HG03066 (cell line): Measurements from ENCODE around the gene CHML.
"Not testable (repeated sequence)": the region's sequence is repeated elsewhere in the genome, so short reads cannot be mapped to it uniquely, and the experiment has no call there.

Source experiments
- ATAC-seq: cut with Tn5 transposase; IDR thresholded peaks from one replicate; pipeline ENCODE4 v1.9.1; 2021; ENCODE audit warnings: low read depth; ENCODE audit not compliant: unreplicated experiment

Gene CHML

GRCh38 chr1:241640149-241640866 is at the start of gene CHML, which contains the start of gene OPN3:
CHML (minus strand) TSS chr1:241640369; CDS start chr1:241635766, 4,603 bp downstream.
OPN3 (minus strand) TSS chr1:241640369; CDS start chr1:241640254, 115 bp downstream.
- peak; percentile 77 for ATAC-seq

DNA sequence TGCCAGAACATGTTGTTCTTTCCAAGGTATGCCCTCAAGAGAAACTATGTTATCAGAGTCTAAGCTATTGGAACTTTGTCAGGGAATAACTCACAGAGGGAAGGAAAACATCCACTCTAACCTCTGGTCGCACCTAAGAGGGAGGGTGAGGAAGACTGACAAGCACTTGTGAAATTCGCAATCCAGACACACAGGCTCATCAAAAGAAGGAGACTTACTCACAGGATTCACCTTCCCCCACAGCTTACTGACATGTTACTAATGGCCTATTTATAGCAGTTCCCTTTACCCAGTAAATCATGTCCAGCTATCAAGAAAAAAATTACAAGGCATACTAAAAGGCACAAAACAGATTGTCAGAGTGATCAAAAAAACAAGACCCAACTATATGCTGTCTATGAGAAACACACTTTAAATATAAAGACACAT is 48.8 kb upstream of the CHML start:
- no peak for ATAC-seq

DNA sequence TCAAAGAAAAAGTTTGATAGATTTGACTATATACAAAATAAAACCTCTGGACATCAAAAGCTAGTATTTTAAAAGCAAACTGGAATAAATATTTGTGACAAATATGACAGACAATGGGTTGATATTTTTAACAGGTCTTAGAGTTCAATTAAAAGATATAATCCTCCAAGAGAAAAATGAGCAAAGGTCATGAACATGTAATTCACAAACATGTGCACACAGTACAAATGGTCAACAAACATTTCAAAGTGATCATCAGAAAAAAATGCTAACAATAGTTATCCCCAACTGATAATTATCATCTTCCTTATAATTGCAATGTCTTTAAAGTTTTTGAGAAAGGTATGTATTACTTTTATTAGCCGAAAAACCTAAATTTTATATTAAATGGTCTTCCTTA is 43.9 kb upstream of the CHML start:
- ATAC-seq, result no peak

- ATAC-seq, result no peak
These were observed 42.8 kb upstream of the CHML start for GRCh38 chr1:241682921-241683320.

GRCh38 chr1:241681861-241682448 is 41.8 kb upstream of the CHML start:
- not testable (repeated sequence) for ATAC-seq

DNA sequence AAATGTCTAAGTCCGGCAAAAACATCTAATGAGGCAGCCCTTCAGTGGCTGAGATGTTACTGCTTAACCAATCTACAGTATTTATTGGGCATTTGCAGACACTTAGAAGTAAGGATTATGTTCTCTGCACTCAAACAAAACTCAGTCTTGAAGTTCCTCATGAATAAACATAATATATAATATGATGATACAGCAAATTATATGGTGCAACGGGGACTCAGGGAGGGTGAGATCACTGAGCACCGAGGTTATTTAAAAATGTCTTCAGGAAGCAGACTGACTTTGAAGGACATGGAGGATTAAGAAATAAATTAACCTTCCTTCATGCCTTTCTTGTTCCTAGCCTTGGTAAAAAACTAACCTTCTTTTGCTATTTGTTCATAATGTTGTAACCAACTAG is 39.8 kb upstream of the CHML start:
- ATAC-seq, result no peak

DNA sequence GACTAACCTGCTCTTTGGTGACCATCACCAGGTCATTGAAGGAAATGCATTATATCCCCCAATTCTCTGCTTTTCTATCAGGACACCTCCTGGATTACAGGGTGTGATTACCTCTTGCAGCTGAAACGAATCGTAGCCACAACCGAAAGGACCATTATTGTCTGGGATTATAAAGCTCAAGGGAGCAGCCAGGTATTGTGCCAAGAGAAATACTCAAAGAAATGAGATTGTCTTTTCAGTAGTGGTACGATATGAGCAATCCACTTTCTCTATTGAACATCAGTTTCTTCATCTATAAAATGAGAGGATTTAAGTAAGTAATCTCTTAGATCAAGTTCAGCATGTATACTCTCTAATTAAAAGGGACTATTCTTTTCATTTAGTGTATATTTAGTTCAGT is 39.2 kb upstream of the CHML start:
- no peak for ATAC-seq

- no peak for ATAC-seq
These were observed 38.4 kb upstream of the CHML start for GRCh38 chr1:241678536-241678935.

DNA sequence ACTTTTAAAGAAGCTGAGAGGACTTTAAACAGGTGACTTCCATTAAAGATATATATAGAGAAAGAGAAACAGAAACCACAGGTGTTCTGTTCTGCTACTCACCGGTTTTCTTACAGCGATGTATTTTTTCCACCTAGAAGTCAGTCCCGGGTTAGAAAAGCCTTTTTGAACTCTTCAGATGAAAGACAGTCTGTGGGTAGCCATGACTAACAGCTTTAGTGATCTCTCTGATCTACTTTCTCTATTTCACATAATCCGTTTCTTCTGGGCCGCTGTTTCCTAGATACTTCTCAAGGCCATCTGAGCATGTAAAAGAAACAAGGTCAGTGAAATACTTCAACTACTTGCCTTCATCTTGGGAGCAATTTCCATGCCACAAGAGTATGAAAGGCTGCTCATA is 37.0 kb upstream of the CHML start:
- peak; percentile 93 for ATAC-seq

DNA sequence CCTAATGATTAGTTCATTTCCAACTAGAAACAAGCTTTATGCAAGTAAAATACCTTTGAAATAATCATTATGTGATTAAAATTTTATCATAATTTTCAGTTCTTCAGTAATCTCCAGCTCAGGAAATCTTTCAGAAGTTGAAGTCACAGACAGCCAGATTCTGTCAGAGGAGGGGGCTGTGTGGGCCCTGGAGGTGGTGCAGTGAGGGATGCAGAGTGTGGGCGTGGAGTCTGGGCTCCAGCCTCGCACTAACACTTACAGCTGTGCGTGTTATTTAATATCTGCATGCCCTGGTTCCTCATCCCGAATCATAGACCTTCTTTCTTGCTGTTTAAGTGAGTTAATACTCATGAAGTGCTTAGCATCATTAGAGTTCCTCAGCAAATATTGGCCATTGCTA is 35.8 kb upstream of the CHML start:
- no peak for ATAC-seq

- ATAC-seq, result no peak
These were observed 34.7 kb upstream of the CHML start for GRCh38 chr1:241674805-241675384.

DNA sequence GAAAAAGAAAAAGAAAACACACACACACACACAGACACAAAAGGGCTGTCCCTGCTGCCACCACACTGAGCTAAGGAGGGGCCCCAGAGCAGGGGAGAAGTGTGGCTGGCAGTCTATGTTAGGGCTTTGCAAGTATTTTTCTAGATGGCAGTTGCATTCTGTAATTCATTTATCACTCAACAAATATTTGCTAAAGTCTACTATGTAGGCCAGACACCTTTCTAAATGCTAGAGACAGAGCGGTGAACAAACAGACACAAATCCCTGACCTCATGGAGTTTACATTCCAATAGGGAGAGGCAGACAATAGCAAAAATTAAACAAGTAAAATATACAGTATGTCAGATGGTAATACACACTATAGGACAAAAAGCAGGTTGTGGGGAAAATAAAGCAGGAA is 32.1 kb upstream of the CHML start:
- ATAC-seq, result no peak

DNA sequence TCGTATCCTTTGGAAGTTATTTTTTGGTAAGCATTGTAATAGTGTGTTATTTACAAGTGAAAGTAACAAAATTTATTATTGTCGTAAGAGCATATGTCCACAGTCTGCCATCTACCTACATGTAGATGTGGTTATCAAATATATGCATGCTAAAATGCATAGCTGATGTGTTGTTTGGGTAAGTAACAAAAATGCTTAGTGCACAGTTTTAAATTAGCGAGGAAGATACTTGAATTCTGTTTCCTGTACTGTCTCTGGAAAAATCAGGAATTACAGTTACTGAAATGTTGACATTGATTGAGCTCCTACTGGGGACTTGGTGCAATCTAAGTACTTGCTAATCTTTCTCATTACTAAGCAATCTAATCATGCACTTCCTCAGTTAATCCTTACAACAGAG is 26.2 kb upstream of the CHML start:
- no peak for ATAC-seq

DNA sequence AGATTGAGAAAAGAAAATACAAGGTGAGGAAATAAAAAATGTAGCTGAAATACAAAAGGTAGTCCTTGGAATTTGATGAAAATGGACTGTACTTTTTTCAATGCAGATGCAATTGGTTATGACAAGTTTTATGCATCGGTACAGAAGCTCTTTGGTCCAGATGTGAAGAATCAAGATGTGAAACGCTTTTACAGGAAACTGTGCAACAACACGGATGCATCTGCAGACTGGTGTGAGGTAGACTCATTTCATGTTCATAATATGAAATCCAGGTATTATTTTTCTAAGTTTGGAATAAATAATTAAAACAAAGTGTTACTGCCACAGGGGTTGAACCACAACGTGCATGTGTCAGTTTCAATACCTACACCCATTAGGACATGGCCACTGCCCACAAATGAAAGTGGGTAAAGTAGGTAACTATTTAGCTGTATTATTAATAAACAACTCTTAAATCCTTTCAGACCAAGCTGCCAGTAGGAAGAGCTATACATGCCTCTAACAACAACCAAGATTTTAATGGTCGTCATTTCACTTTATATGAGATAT is 20.3 kb upstream of the CHML start:
- ATAC-seq, result no peak

- ATAC-seq, result not testable (repeated sequence)
These were observed 18.8 kb upstream of the CHML start for GRCh38 chr1:241659016-241659415.

GRCh38 chr1:241658081-241658793 is 18.1 kb upstream of the CHML start:
- ATAC-seq, result no peak

DNA sequence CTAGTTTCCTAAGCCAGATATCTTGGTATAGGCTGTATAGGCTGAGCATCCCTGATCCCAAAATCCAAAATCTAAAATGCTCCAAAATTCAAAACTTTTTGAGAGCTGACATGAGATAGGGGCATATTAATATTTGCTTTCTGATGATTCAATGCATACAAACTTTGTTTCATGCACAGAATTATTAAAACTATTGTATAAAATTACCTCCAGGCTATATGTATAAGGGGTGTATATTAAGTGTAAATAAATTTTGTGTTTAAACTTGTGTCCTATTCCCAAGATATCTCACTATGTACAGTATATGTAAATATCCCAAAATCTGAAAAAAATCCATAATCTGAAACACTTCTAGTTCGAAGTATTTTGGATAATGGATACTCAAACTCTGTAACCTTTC is 14.5 kb upstream of the CHML start:
- ATAC-seq, result no peak

DNA sequence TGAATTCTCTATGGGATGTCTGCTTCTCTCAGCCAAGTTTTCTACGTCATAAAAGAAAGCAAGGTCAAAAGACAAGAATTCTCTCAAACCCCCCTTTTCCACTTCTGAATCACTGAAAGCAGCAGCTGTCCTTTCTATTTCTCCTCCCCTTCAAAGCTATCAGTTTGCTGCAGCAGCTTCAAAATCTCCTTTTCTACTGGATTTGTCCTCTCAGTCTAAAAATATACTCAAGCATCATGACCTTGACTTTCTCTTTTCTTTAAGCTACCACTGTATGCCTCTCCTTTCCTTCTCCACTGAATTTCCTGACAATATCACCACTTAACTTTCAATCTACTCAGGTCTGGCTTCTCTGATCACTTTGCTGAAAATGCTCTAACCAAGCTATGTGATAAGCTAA is 13.8 kb upstream of the CHML start:
- ATAC-seq, result no peak

DNA sequence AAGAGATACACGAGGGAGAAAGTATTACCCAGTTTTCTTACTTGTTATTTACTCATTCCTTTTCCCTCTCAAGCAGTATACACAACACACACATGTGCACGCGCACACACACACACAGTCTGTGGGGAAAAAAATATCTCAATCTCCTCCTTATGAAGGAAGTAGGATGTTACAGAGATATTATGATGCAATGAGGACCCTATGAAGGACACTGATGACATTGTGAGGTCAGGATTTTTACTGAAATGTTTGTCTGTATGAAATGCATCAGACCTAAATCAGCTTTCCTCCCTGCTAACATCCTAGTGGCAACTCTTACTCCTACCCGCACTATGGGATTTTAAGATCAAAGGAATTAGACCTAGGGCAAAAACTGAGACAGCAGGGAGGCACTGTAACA is 11.8 kb upstream of the CHML start, which contains the start of gene WDR64:
WDR64 (plus strand) TSS at position 270 of the 400 bp plus-strand sequence. CDS start 204 bp downstream, outside the sequence.
- no peak for ATAC-seq

DNA sequence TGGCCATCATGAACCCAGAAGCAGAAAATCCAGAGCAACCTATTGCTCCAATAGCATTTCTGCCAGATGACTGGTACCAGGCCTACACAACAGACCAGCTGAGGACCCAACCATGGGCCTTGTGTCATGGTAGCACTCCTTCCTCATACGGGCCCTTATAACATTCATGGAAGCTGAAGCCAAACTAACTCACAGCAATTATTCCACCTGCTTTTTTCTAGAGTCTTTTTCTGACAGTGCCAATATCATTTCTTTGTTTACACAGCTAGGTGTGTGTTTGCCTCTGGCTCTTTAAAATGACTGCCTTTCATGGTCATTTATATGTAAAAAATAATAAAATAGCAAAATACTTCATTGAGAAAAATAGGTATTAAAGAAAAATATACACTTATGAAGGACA is 8.0 kb upstream of the CHML start:
- no peak for ATAC-seq

DNA sequence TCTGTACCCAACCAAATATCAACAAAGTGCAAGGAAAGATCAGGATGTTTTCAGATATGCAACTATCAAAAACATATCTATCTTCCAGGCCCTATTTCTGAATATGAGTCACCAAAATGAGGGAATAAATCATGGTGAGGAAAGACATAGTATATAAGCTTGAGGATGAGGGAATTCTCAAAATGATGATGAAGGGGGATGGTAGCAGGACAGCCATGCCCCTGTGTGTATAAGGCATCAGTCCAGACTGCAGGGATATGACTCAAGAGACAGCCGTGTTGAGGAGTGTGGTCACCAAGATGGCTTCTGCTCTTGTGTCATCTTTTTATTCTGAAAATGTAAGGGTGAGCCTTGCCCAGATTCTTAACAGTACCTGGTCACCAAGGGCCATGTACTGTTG is 7.5 kb upstream of the CHML start:
- no peak for ATAC-seq
